Stimulated activated CD8-positive, alpha-beta memory T cell treated with anti-CD3 and anti-CD28 coated beads, Interleukin-12 subunit alpha, Interleukin-12 subunit beta, amount 100 ng/mL, for 24 hours (primary cell): ENCODE data around the gene ZNF3.

Experiments used
- DNase-seq: peaks from one replicate; pipeline ENCODE4 v3.0.0-alpha.2; 2020; ENCODE audit errors: extremely low read depth

ZNF3 gene

DNA sequence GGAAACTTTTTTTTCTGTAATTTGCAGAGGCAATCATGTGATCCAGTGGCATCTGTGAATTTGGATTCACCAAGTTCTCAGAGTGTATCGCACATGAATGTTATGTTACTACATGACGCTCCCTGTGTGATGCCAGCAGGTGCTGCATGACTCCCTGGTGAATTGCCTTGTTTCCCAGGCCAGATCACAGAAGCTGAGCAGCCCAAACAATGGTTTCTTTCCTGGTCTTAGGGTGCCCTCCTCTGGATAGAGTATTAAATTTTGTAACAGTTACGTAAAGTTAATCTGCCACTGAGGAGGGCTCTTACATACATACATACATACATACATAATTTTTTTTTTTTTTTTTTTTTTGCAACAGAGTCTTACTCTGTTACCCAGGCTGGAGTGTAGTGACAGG, 28.3 kb downstream of the ZNF3 start:
- DNase-seq, result no peak

DNA sequence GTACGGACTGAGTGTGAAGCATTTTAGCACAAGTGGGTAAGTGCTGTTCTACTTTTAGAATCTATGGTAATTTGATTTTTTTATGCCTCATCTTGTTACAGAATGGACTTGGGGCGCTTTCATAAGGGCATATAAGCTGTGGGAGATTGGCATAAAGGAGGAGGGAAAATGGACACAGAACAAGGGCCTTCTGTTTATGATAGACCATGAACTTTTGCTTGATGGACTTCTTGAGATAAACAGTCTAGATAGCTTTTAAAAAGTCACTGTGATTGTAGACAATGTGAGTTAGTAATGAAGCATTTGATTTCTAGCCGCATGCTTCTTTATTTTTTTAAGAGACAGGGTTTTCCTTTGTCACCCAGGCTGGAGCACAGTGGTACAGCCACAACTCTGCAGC, 29.9 kb downstream of the ZNF3 start:
- DNase-seq, result no peak

DNA sequence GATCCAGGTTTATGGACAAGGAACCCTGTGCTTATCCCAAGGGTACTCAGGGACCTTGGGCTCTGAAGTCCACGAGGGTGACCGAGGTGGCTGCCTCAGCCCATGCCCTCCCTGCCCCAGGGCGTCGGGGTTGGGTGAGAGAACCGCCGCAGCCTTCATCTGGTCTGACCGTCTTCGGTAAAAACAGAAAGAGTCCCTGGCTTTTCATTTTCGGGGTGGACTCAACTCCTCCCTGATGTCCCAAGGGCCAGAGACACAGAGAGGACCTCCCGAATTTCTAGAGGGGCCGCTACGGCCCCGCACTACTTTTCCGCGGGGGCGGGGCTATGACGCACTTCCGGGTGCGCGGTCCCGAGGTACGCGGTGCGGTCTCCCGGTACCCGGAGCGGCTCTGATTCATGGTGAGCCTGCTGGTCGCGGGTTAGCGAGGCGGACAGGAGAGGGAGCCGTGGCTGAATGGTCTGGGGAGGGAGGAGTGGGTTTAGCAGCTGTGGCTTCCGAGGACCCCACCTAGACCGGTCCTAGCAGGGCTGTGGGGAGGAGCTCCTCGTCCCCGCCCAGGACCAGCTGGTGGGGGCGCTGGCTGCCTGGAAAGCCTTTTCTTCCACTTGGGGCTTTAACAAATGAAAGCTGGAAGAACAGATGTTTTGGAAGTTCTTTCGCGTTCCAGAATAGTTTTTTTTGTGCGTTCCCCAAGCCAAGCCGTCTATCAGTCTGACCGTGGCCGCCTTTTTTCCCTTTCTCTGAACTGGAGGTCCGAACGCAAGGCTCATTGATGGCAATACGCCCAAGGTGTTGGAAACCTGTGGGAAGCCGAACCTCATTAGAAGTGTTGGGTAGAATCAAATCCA, 31.9 kb downstream of the ZNF3 start, which contains the start of gene ZSCAN21:
Gene ZSCAN21 (plus strand): TSS at position 334 of the 851 bp plus-strand sequence. CDS start 7,233 bp downstream, outside the sequence.
- peak; percentile 62 for DNase-seq

DNA sequence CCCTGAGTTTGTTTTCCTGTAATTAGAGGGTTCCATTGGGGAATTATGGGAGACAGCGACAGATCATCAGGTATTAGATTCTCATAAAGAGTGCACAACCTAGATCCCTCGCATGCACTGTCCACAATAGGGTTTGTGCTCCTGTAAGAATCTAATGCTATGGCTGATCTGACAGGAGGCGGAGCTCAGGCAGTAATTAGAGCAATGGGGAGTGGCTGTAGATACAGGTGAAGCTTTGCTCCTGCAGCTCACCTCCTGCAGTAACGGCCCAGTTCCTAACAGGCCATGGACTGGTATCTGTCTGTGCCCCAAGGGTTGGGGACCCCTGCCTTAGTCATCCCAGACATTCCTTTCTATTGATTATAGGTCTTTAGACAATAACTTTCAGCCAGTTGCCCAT, 32.8 kb downstream of the ZNF3 start:
- DNase-seq, result no peak

- no peak for DNase-seq
Observed at GRCh38 chr7:100044718-100045117, 36.8 kb downstream of the ZNF3 start.

GRCh38 chr7:100040575-100040974, 40.9 kb downstream of the ZNF3 start:
- DNase-seq, result no peak

- DNase-seq, result no peak
Observed at GRCh38 chr7:100038326-100038725, 43.2 kb downstream of the ZNF3 start.

- no peak for DNase-seq
Observed at GRCh38 chr7:100035876-100036275, 45.6 kb downstream of the ZNF3 start.

DNA sequence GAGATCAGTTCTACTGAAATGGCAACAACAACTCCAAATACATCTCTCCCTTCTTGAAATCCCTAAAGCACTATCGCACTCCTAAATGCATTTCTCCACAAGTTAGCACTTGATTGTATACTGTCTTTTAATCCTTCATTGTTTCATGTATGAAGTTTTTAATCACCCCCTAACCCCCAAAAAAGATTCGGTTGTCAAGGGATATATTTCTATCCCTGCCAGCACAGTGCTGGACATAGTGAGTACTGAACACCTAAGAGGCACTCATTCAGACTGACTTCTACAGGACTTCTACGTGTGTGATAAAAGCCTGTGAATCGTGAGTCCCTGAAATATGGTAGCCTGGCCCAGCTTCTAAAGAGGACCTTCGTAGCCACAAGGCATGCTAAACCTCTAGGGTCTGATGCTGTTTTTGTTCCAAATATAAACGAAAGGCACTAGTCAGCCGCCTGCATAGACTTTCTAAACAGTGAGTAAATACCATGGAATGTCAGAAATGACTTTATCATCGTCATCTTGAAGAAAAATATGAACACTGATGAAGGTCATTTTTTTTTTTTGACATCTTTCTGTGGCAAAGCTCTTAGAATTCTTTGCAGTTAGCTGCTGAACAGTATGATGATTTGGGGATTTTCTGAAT, 46.5 kb downstream of the ZNF3 start:
- no peak for DNase-seq

- no peak for DNase-seq
Observed at GRCh38 chr7:100033526-100033925, 48.0 kb downstream of the ZNF3 start.

- DNase-seq, result no peak
Observed at GRCh38 chr7:100029596-100029995, 51.9 kb downstream of the ZNF3 start.

GRCh38 chr7:100027197-100027596, 54.3 kb downstream of the ZNF3 start:
- no peak for DNase-seq

DNA sequence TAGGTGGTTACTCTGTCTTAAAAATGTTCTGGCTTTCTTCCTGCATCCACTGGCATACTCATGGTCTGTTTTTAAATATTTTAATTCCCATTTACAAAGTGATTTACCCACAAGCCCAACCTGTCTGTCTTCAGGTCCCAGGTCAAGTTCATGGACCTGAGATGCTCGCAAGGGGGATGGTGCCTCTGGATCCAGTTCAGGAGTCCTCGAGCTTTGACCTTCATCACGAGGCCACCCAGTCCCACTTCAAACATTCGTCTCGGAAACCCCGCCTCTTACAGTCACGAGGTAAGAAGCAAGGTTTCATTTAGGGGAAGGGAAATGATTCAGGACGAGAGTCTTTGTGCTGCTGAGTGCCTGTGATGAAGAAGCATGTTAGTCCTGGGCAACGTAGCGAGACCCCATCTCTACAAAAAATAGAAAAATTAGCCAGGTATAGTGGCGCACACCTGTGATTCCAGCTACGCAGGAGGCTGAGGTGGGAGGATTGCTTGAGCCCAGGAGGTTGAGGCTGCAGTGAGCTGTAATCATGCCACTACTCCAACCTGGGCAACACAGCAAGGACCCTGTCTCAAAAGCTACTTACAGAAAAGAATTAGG, 57.4 kb downstream of the ZNF3 start:
- no peak for DNase-seq

GRCh38 chr7:100023526-100023925, 58.0 kb downstream of the ZNF3 start:
- no peak for DNase-seq

DNA sequence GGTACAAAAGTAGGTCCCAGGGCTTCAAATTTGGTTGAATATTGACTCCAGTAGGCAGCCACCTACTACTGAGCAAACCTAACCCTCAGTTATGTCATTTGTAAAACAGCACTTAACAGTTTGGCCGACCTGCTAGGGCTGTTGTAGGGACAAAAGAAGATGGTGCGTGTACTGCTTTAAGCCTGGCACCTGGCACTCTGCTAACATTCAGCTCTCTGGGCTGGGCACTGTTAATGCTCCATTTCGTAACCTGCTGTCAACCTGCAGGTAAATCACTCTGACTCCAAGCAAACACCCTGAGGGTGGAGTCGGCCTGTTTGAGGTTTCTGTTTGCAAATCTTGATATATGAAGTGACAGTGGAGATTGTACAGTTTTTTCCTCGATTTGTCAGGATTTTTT, 58.9 kb downstream of the ZNF3 start:
- no peak for DNase-seq

GRCh38 chr7:100021297-100021696, 60.2 kb downstream of the ZNF3 start:
- DNase-seq, result no peak
